Transverse colon (tissue), 4 donors: Measurements from ENCODE around the gene VENTX.

Source experiments
- POLR2AphosphoS5 ChIP-seq, 3 donors: sonication (generic); formaldehyde crosslinking; IDR thresholded peaks; one replicate each; pipeline ENCODE4 v1.6.1; 2016; ENCODE audit warnings: antibody characterized with exemption in 3 of 3
- TF ChIP-seq, protein P1 (sequence below), 5 experiments: fragments of 200-600 bp in 3 of 5; fragments of 450-650 bp in 2 of 5; sonication (generic) in 3 of 5; IDR thresholded peaks; 1 replicate in 2 of 5; 2 replicates in 3 of 5; pipeline ENCODE4 v1.5.1; 2016 to 2017; ENCODE audit warnings: antibody characterized with exemption in 5 of 5, inconsistent platforms in 3 of 5, mild to moderate bottlenecking in 2 of 5, moderate library complexity in 1 of 5

DNA sequence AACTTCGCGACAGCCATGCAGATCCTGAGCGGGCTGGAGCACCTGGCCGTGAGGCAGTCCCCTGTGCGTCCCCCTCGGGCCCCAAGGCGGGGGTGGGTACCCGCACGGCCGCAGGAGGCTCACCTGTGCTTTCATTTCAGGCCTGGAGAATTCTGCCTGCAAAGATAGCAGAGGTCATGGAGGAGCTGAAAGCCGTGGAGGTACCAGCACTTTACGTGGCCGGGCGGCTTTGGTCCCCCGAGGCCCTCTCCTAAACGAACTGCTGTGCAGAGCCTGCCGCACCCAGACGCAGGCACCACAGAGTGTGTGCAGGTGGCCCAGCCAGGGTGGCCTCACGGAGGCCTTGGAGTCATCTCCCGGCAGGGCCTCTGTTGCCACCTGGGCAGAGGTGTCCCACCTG, 18.8 kb upstream of the VENTX start:
- TF ChIP-seq, protein P1, sequence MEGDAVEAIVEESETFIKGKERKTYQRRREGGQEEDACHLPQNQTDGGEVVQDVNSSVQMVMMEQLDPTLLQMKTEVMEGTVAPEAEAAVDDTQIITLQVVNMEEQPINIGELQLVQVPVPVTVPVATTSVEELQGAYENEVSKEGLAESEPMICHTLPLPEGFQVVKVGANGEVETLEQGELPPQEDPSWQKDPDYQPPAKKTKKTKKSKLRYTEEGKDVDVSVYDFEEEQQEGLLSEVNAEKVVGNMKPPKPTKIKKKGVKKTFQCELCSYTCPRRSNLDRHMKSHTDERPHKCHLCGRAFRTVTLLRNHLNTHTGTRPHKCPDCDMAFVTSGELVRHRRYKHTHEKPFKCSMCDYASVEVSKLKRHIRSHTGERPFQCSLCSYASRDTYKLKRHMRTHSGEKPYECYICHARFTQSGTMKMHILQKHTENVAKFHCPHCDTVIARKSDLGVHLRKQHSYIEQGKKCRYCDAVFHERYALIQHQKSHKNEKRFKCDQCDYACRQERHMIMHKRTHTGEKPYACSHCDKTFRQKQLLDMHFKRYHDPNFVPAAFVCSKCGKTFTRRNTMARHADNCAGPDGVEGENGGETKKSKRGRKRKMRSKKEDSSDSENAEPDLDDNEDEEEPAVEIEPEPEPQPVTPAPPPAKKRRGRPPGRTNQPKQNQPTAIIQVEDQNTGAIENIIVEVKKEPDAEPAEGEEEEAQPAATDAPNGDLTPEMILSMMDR (IDR thresholded peaks at IDR 0.05) = no peak
- no peak for TF ChIP-seq POLR2AphosphoS5 (IDR thresholded peaks at IDR 0.05)
